B cell (primary cell): ENCODE data around the gene RPS15. TPM values are rescaled to one million over a fixed set of nuclear protein-coding genes. Genes with fewer than 3 reads are reported as not detected.

Experiments used
- ATAC-seq: fragments of 200-7000 bp; cut with Tn5 transposase; one replicate; pipeline ENCODE4 v1.10.0; 2021; ENCODE audit warnings: low read depth, mild to moderate bottlenecking, moderate number of reproducible peaks, moderate library complexity
- CTCF ChIA-PET: fragments of 350-600 bp; sonication (Branson Sonifier 250); formaldehyde crosslinking; loops from one replicate; lab custom pipeline; 2021; ENCODE audit warnings: antibody characterized with exemption, inconsistent platforms; lab: Charles Lee
- POLR2A ChIA-PET: fragments of 350-600 bp; sonication (Branson Sonifier 250); formaldehyde crosslinking; loops from one replicate; lab custom pipeline; 2021; ENCODE audit warnings: antibody characterized with exemption; lab: Charles Lee
- DNase-seq: peaks from one replicate; pipeline ENCODE4 v3.0.0; 2013
- H2AFZ ChIP-seq: 2 replicates; pipeline ENCODE4 v1.6.1; 2012; ENCODE audit warnings: mild to moderate bottlenecking, low read depth, low read length; ENCODE audit not compliant: insufficient read depth, poor library complexity, severe bottlenecking
- H3K27ac ChIP-seq, 2 donors: 1 replicate in 1 of 2; 2 replicates in 1 of 2; pipeline ENCODE4 v1.5.1; 2012 to 2013; ENCODE audit warnings: low read length in 2 of 2, mild to moderate bottlenecking in 2 of 2, moderate library complexity in 1 of 2
- H3K27me3 ChIP-seq, 4 experiments: fragments of 200-600 bp in 1 of 4; sonication (generic) in 1 of 4; replicated peaks in 1 of 4; 1 replicate in 2 of 4; 2 replicates in 2 of 4; pipeline versions ENCODE4 v1.6.1 to v1.7.0; 2013 to 2016; ENCODE audit warnings: low read length in 3 of 4, mild to moderate bottlenecking in 2 of 4, mixed read lengths in 1 of 4, moderate library complexity in 1 of 4; ENCODE audit not compliant: insufficient read depth in 4 of 4, control insufficient read depth in 3 of 4; ENCODE audit errors: control extremely low read depth in 1 of 4
- H3K36me3 ChIP-seq, 2 experiments: replicated peaks in 1 of 2; 1 replicate in 1 of 2; 2 replicates in 1 of 2; pipeline versions ENCODE4 v1.6.1 to v1.7.1; 2013; ENCODE audit warnings: low read length in 1 of 2; ENCODE audit not compliant: insufficient read depth in 2 of 2, control insufficient read depth in 1 of 2; ENCODE audit errors: control extremely low read depth in 1 of 2, extremely low read depth in 1 of 2
- H3K4me1 ChIP-seq, 2 donors: fragments of 200-600 bp in 1 of 2; sonication (generic) in 1 of 2; 1 replicate in 1 of 2; 2 replicates in 1 of 2; pipeline versions ENCODE4 v1.5.1 to v1.6.1; 2013 to 2017; ENCODE audit warnings: low read length in 2 of 2; ENCODE audit not compliant: control insufficient read depth in 2 of 2, insufficient read depth in 2 of 2
- H3K4me2 ChIP-seq: replicated peaks from 2 replicates; pipeline ENCODE3; 2012; ENCODE audit warnings: mild to moderate bottlenecking, low read depth, low read length; ENCODE audit not compliant: poor library complexity, severe bottlenecking
- H3K4me3 ChIP-seq, 5 experiments: fragments of 200-600 bp in 1 of 5; sonication (generic) in 1 of 5; 1 replicate in 3 of 5; 2 replicates in 2 of 5; pipeline versions ENCODE4 v1.5.1 to v1.7.0; 2011 to 2016; ENCODE audit warnings: low read length in 4 of 5, mild to moderate bottlenecking in 4 of 5, low read depth in 2 of 5, control low read depth in 1 of 5, moderate library complexity in 1 of 5; ENCODE audit not compliant: insufficient read depth in 1 of 5; ENCODE audit errors: control extremely low read depth in 1 of 5, extremely low read depth in 1 of 5
- H3K79me2 ChIP-seq: fragments of 200-600 bp; sonication (generic); one replicate; pipeline ENCODE4 v1.6.0; 2016; ENCODE audit warnings: low read length; ENCODE audit not compliant: control insufficient read depth, insufficient read depth
- H3K9ac ChIP-seq: fragments of 200-600 bp; sonication (generic); 2 replicates; pipeline ENCODE4 v1.6.1; 2017; ENCODE audit warnings: mild to moderate bottlenecking, low read length, moderate library complexity
- H3K9me3 ChIP-seq, 3 donors: one replicate each; pipeline versions ENCODE4 v1.6.1 to v1.7.1; 2013; ENCODE audit warnings: low read length in 2 of 3; ENCODE audit not compliant: control insufficient read depth in 2 of 3, insufficient read depth in 1 of 3; ENCODE audit errors: control extremely low read depth in 1 of 3
- H4K20me1 ChIP-seq: 2 replicates; pipeline ENCODE4 v1.6.0; 2012; ENCODE audit warnings: mild to moderate bottlenecking, low read length; ENCODE audit not compliant: insufficient read depth, control insufficient read depth, poor library complexity, severe bottlenecking
- H3K27ac Mint-ChIP-seq: one replicate; pipeline ENCODE4 v1.8.0; 2021; ENCODE audit warnings: mixed read lengths
- H3K27me3 Mint-ChIP-seq: one replicate; pipeline ENCODE4 v1.8.0; 2021; ENCODE audit warnings: mixed read lengths
- H3K4me1 Mint-ChIP-seq: one replicate; pipeline ENCODE4 v1.8.0; 2021; ENCODE audit warnings: mixed read lengths
- H3K4me3 Mint-ChIP-seq: one replicate; pipeline ENCODE4 v1.8.0; 2021; ENCODE audit warnings: mixed read lengths
- H3K9me3 Mint-ChIP-seq: one replicate; pipeline ENCODE4 v1.8.0; 2022; ENCODE audit warnings: mixed read lengths; ENCODE audit not compliant: insufficient read depth
- CTCF ChIP-seq: fragments of 200-600 bp; IDR thresholded peaks from one replicate; pipeline ENCODE4 v1.8.0; 2022; ENCODE audit warnings: antibody characterized with exemption, mild to moderate bottlenecking
- EZH2 ChIP-seq: IDR thresholded peaks from 2 replicates; pipeline ENCODE4 v1.6.1; 2012; ENCODE audit warnings: borderline replicate concordance, low read depth, mild to moderate bottlenecking, moderate library complexity, low read length; ENCODE audit not compliant: insufficient read depth, poor library complexity, severe bottlenecking
- WGBS: methylation state at CpG from one replicate; pipeline ENCODE4 v1.1.5; 2013; ENCODE audit warnings: missing lambda C conversion rate; ENCODE audit not compliant: insufficient coverage; 5-methylcytosine and 5-hydroxymethylcytosine counted together
- intact Hi-C: fragments of 100-400 bp; cut with micrococcal nuclease; formaldehyde crosslinking; loops from one replicate; pipeline ENCODE4 v1.10.0; 2022
- polyA plus RNA-seq: library from polyadenylated mRNA; depleted of rRNA; stranded (reverse); fragments of >200 nt; gene quantifications from 2 replicates; pipeline ENCODE4 v1.2.3, GENCODE V29; 2012
- total RNA-seq, 2 donors: library from RNA; stranded (reverse); fragments of 120-200 nt in 1 of 2; gene quantifications; 1 replicate in 1 of 2; 2 replicates in 1 of 2; pipeline versions ENCODE4 v1.2.3 to v1.2.4, GENCODE V29; 2013 to 2022

RPS15 gene
- total and polyA plus RNA-seq, 2 donors (not counting 1 experiment from before 2014, with no cell fraction given) = 1,520 to 6,007 TPM

DNA sequence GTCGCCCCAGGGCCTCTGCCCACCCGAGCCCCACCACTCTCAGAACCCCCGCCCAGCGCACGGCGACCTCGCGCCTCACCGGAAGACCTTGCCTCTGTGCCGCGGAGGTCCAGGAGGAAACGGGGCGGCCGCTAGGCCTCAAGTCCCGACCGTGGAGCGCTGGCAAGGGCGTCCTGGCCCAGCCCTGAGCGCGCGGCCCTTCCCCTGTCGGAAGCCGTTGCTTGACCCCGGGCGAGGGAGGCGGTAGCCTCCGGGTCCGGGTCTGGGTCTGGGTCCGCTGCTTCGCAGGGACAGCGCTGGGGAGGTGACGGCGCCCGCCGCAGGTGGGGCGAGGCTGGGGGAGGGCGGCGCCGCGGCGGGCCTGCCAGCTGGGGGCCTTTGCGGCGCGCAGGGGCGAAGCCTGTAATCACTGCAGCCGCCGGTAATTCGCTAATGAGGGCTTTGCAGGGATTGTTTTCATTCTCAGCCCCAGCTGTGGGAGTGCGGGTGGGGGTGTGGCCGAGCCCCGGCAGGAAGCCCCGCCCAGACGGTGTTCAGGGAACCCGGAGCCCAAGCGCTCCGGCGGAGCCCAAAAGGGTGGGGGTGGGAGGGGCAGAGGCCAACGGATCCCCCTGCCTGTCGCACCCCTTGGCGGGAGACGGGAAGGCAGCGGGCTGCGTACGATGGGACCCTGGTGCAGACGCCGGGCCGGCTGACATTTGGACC is 32.3 kb downstream of the RPS15 start:
- Mint-ChIP-seq H3K27ac (peak overlapping the region; percentile 63), H3K9me3 (no peaks in the 10 kb centered on the region), H3K4me1 (peaks cover 20% of the 10 kb centered on the region), H3K4me3 (peak overlapping the region; percentile 80), H3K27me3 (peaks cover 3% of the 10 kb centered on the region)
- Histone ChIP-seq H4K20me1 (peaks cover 93% of the 10 kb centered on the region), H3K4me3 (peak overlapping the region in 4 of 5 experiments; percentile 32 to 55 (median 53)), H3K4me2 (peak overlapping the region; percentile 98), H3K27me3 (peaks cover 0 to 55% (median 18%) of the 10 kb centered on the region in 4 experiments), H3K27ac (no peak overlapping the region), H3K4me1 (peaks cover 54 to 63% of the 10 kb centered on the region in 2 donors), H2AFZ (peak overlapping the region; percentile 65), H3K36me3 (no peaks in the 10 kb centered on the region), H3K79me2 (peaks cover 15% of the 10 kb centered on the region), H3K9me3 (peaks cover 0 to 7% (median 0%) of the 10 kb centered on the region in 3 donors), H3K9ac (peak overlapping the region; percentile 66)
- peak; percentile 1 for TF ChIP-seq EZH2
- TF ChIP-seq CTCF = no peak
- ChIA-PET CTCF (interaction anchor here (2.3 kb wide), 1 partner anchor 26 kb away, joined by 11 read pairs; no protein-coding TSS in a partner anchor), POLR2A (interaction anchor here (0.7 to 1.5 kb wide), 3 partner anchors 16 to 26 kb away, joined by 4 to 5 read pairs (median 4); no protein-coding TSS in a partner anchor)
- under 1% methylated on average over 67 of the region's 67 CpGs for WGBS
- peak; percentile 75 for ATAC-seq
- intact Hi-C loops = loop anchor here (2.0 kb wide), 1 partner anchor 20 kb away; the partner anchor contains the start of genes PCSK4 and REEP6
- DNase-seq = peak; percentile 76
